Omental fat pad (tissue), 4 donors: Measurements from ENCODE around the gene PIGN. TPM values are rescaled to one million over a fixed set of nuclear protein-coding genes. Genes with fewer than 3 reads are reported as not detected.

ENCODE experiments used
- ATAC-seq: fragments of 150-250 bp; one replicate; pipeline ENCODE4 v1.9.1; 2016; ENCODE audit warnings: mild to moderate bottlenecking, moderate library complexity; ENCODE audit not compliant: low FRiP score
- DNase-seq: peaks from one replicate; pipeline ENCODE4 v3.0.0-alpha.2; 2019; ENCODE audit warnings: low spot score
- CTCF ChIP-seq, 3 donors: fragments of 450-650 bp; IDR thresholded peaks; one replicate each; pipeline ENCODE4 v1.5.1; 2016 to 2017; ENCODE audit warnings: antibody characterized with exemption in 3 of 3, mild to moderate bottlenecking in 3 of 3, moderate library complexity in 2 of 3
- total RNA-seq, 4 donors: library from RNA; depleted of rRNA; stranded (reverse); fragments of >200 nt; gene quantifications; one replicate each; pipeline ENCODE4 v1.1.0, GENCODE V29; 2016

Gene PIGN
- total RNA-seq, 4 donors from 2014 or later, result 19.7 to 31.8 (median 24.8) TPM

DNA sequence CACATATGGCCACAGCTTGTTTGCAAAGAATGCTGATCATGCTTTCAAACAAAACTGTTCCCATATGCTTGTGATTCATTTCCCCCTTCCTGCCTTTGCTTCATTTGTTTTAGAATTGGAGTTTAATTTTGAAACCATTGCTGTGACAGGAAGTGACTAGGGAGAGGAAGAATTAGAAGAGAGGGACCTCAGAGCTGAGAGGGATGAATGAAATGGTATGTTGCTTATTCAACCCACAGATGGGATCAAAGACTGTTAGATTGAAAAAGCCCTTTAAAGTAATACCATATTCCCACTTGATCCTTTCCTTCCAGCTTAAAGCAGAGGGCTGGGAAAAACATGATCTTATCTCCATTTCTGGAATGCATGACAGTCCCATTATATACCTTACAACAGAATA is 187.9 kb downstream of the PIGN start:
- TF ChIP-seq CTCF (IDR thresholded peaks at IDR 0.05), result no peak
- ATAC-seq, result no peak
- no peak for DNase-seq

GRCh38 chr18:61998335-61998734 is 188.5 kb downstream of the PIGN start:
- no peak for TF ChIP-seq CTCF (IDR thresholded peaks at IDR 0.05)
- ATAC-seq (no peak), DNase-seq (no peak)

DNA sequence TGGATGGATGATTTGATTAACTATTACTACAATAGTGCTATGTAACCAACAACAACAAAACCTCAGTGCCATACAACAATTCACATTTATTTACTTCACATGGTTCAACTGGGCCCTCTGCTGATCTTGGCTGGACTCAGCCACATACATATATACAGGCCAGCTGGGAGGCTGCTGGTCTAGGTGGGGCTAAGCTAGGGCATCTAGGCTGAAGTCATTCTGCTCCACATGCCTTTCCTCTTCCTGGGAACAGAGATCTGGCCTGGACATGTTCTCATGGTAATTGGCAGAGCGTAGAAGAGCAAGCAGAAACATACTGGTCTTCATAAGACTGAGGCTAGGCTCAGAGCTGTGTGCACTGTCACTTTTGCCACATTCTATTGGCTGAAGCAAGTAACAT is 191.2 kb downstream of the PIGN start:
- no peak for DNase-seq
- ATAC-seq, result no peak
- no peak for TF ChIP-seq CTCF (IDR thresholded peaks at IDR 0.05)

DNA sequence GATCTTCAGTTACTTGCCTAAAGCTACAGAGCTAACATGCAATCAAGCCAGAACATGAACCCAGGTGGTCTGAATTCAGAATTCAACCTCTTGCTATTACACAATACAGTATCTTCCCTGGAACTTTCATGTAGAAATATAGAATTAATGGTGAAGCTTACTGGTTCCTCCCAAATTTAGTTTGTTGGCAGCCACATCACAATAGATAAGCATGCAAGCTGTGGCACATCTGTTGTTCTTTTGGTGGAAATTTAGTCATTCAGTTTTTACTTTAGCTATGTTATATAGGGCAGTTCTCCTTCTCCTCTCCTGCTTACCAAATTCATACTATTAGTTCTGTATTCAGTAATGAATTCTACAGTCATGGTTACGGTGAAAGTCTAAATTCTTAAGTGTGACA is 193.0 kb downstream of the PIGN start:
- ATAC-seq (no peak), DNase-seq (no peak)
- TF ChIP-seq CTCF (IDR thresholded peaks at IDR 0.05), result no peak

GRCh38 chr18:61992923-61993322 is 193.9 kb downstream of the PIGN start:
- ATAC-seq, result peak; percentile 45
- DNase-seq, result no peak
- TF ChIP-seq CTCF (IDR thresholded peaks at IDR 0.05), result no peak

- no peak for TF ChIP-seq CTCF (IDR thresholded peaks at IDR 0.05)
- DNase-seq, result no peak
- ATAC-seq, result no peak
Observed at GRCh38 chr18:61992285-61992684, 194.6 kb downstream of the PIGN start.

DNA sequence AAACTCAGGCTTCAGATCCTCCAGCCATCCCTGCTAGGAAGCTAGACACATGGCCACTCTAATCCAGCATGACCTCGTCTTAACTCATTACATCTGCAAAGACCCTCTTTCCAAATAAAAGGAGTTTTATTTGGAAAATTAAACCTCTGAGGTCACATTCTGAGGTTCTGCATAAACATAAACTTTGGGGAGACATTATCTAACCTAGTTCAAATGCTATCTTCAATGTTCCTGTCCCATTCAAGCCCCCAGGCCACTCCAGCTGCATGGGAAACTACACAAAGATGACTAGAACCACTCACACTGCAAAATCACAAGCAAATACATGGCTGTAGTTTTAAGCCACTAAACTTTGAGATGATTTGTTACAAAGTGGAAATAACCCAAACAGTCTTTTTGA is 195.0 kb downstream of the PIGN start:
- ATAC-seq, result no peak
- no peak for TF ChIP-seq CTCF (IDR thresholded peaks at IDR 0.05)
- DNase-seq, result no peak
